Measurements from ENCODE around the gene ODAPH.

The ODAPH gene

DNA sequence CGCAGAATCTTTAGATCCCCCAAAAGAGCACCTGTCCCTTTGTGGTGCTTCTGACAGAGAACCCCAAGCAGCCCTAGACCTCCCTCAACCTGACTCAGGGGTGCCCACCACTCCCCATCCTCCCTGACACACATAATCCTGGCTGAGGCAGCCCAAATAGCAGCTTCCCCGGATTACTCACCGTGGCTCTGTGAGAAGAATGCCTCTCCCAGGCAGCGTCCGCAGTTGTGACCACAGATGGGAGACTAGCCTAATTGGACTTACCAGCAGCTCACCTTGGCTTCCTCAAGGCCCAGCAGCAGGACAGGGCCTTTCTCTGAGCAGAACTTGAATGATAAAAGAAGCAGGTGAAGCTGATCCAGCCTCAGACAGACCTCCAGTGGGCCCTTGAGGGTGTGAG, 10.3 kb upstream of the ODAPH start:
- no peak for DNase-seq

- DNase-seq, result no peak
Observed at GRCh38 chr4:75547647-75548387, 8.0 kb upstream of the ODAPH start.

DNA sequence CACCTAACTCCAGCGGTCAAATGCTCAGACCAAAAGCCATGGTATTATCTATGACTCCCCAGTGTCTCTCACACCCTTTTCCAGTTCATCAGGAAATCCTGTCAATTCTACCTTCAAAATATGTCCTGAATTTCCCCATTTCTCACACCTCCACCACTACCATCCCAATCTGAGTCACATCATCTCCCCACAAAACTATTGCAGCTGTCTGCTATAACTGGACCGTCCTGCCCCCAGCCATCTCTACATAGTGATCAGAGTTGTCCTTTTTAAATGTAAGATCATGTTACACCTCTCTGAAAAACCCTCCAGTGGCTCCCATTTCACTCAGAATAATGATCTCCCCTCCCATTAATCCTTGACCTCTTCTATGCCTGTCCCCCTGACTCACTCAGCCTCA, 6.8 kb upstream of the ODAPH start:
- DNase-seq, result no peak

DNA sequence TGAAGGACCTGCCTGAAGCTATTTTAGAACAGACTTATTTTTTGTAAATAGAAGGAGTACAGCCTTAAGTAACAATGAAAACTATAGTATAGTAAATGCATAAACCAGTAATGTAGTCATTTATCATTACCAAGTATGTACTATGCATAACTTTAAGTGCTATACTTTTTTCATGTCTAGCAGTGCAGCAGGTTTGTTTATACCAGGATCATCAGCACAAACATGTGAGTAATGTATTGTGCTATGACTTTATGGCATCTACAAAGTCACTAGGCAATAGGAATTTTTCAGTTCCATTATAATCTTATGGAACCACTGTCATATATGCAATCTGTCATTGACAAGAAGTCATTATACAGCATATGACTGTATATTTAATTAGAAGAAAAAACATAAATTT, 3.4 kb upstream of the ODAPH start:
- no peak for DNase-seq

DNA sequence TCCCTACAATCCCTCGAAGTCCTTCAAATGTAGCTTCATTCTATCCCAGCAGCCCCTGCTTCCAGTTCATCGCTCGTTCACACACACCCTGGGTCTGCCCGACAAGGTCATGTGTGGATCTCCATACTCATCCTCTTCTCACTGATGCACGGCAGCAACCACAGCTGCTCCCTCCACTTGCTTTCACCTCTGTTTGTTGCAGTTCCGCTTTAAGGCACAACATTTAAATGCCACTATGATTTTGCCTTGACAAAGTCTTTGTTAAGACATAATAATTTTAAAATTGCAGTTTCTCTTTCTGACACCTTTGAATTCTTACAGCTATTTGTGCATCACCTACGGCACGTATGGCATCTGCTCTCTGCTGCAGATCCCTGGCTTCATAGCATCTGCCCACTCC, 1.8 kb downstream of the ODAPH start:
- DNase-seq, result no peak

DNA sequence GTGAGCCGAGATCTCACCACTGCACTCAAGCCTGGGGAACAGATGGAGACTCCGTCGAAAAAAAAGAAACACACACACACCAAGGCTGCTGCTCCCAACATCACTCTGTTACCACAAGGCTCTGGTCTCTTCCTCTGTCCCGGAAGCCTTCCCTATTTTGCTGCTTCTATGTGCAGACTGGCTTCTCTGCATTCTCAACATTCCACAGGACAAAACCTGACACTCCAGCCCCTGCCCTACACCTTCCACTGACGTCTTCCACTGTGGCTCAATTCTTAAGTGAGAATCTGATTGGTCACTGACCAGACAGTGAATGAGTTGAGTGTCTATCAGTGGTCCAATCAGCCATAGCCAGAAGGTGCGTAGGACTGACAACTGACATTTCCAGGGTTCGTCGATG, 5.9 kb downstream of the ODAPH start:
- no peak for DNase-seq

DNA sequence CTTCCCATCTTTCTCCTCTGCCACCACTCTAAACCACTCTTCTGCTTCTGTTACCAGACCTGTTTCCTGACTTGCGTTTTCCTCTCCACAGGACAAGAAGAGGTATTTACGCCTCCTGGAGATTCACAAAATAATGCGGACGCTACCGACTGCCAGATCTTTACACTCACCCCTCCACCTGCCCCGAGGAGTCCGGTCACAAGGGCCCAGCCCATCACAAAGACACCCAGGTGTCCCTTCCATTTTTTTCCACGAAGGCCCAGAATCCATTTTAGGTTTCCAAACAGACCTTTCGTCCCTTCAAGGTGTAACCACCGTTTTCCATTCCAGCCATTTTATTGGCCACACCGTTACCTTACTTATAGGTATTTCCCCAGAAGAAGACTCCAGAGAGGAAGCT, 8.2 kb downstream of the ODAPH start:
- no peak for DNase-seq

- DNase-seq, result no peak
Observed at GRCh38 chr4:75565481-75565880, 9.6 kb downstream of the ODAPH start.

DNA sequence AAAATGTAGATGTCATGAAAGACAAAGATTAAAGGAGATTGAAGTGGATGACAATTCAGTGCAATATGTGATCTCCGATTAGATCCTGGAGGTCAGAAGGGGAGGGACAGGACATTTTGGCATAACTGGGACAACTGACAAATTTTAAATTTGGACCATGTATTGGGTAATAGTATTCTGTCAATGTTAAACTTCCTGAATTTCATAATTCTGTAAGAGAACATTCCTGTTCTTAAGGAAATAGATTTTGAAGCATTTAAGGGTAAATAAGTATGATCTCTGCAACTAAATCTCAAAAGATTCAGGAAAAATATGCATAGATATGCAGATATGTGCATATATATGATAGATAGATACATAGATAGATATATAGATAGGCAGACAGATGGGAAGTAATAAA, 11.0 kb downstream of the ODAPH start:
- no peak for DNase-seq

DNA sequence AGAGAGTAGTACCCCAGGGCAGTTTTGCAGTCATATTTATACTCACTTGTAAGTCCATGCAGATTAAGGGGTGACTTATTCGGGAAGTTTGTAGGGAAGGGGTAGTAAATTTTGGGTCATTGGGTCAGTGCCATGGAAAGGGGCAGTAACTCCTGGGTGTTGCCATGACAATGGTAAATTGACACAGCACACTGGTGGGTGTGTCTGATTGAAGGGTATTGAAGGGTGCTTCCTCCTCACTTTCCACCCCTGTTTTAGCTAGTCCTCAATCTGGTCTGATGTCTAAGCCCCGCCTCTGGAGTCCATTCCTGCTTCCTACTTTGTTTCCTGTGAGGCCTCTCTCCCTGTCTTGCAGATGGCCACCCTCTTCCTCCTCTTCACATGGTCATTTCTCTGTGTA, 11.9 kb downstream of the ODAPH start:
- no peak for DNase-seq

DNA sequence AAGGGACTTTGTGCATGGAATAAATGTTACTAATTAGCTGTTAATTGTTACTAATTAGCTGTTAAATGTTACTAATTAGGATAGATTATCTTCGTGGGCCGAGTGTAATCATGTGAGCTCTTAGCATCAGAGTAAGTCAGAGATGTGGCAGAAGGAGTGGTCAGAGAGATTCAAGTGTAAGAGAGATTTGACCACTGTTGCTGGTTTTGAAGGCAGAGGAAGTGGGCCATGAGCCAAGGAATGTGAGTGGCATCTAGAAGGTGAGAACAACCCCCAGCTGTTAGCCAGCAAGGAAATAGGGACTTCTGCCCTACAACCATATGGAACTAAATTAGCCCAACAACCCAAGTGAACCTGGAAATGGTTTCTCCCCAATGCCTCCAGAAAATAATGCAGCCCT, 28.2 kb downstream of the ODAPH start:
- DNase-seq, result no peak

GRCh38 chr4:75593393-75593792, 37.5 kb downstream of the ODAPH start:
- DNase-seq, result no peak

DNA sequence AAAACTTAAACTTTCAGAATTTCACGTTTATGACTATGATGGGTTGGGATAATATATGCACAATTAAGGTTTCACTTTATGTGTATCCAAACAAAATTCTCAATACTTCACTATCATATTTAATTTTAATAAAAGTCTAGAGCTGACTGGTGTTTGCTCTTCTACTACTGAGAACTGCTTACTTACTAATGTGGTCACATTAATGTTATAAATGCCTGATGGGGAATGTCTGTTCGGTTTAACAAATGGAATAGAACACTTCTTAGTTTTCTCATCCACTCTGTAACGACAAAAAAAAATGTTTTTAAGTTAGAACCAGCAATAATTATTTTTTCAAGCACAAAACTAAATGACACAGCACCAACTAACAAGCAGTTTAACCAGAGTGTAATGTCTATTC, 40.2 kb downstream of the ODAPH start:
- DNase-seq, result no peak

- DNase-seq, result no peak
Observed at GRCh38 chr4:75598390-75598789, 42.5 kb downstream of the ODAPH start.

GRCh38 chr4:75599647-75600046, 43.8 kb downstream of the ODAPH start:
- DNase-seq, result no peak

GRCh38 chr4:75605928-75606327, 50.1 kb downstream of the ODAPH start:
- no peak for DNase-seq

DNA sequence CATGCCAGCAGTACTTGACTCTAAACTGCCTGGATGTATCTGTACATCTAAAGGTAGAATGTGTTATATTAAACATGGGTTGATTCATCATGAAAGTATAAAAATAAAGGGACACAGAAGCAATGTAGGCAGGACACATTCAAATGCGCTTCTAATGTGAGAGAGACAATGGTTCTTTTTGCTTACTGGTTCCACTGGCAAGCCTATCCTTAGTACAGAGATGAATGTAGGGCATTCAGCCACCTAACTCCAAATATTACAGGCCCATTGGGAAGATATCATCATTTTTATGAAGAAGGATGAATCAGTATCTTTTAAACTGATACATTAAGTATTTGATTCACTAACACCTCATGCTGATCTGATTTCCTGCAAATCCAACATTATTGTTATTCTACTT, 56.4 kb downstream of the ODAPH start:
- no peak for DNase-seq
